Measurements from ENCODE around the gene RPL3. TPM values are rescaled to one million over a fixed set of nuclear protein-coding genes. Genes with fewer than 3 reads are reported as not detected.

Gene RPL3
- total and polyA plus RNA-seq, 7 donors: 266 to 1,471 (median 470) TPM

DNA sequence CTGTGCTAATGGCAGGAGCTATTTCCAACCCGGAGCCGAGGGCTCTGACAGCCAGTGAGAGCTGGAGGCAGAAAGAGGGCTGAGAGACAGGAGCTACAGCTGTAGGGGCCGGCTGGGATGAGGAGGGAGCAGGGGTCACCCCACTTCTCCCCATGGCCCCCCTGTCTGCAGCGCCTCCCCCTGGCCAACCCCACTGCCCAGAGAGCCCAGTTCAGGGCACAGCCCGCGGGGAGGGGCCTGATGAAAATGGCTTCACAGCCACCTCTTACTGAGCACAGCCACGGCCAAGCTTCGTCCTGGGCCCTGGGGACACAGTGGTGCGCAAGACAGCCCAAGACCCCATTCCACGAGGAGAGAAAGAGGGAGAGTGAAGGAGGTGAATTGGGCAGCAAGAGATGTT is 27.9 kb downstream of the RPL3 start:
- Histone ChIP-seq H3K27me3 (ENCODE audit: insufficient read depth in 3 of 3, low read length in 2 of 3) (no peaks in the 10 kb centered on the region), H3K9me3 (no peaks in the 10 kb centered on the region), H3K36me3 (ENCODE audit: insufficient read depth in 1 of 2, low read depth in 1 of 2) (no peaks in the 10 kb centered on the region), H3K27ac (peak overlapping the region; percentile 78), H3K4me3 (no peak overlapping the region), H3K4me1 (peaks cover 26% of the 10 kb centered on the region)
- intact Hi-C loops (cut with DNase I): loop anchor here in 1 of 2 donors (2.0 kb wide), 1 partner anchor 55 kb away; no protein-coding TSS in a partner anchor
- no peak for DNase-seq
- ATAC-seq: peak in 2 of 4 donors; percentile 3 to 9
- whole genome bisulfite sequencing, 3 donors: 72 to 83% (median 77%) methylated on average over 10 of the region's 10 CpGs
- TF ChIP-seq, protein P1, sequence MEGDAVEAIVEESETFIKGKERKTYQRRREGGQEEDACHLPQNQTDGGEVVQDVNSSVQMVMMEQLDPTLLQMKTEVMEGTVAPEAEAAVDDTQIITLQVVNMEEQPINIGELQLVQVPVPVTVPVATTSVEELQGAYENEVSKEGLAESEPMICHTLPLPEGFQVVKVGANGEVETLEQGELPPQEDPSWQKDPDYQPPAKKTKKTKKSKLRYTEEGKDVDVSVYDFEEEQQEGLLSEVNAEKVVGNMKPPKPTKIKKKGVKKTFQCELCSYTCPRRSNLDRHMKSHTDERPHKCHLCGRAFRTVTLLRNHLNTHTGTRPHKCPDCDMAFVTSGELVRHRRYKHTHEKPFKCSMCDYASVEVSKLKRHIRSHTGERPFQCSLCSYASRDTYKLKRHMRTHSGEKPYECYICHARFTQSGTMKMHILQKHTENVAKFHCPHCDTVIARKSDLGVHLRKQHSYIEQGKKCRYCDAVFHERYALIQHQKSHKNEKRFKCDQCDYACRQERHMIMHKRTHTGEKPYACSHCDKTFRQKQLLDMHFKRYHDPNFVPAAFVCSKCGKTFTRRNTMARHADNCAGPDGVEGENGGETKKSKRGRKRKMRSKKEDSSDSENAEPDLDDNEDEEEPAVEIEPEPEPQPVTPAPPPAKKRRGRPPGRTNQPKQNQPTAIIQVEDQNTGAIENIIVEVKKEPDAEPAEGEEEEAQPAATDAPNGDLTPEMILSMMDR (IDR thresholded peaks at IDR 0.05): no peak

DNA sequence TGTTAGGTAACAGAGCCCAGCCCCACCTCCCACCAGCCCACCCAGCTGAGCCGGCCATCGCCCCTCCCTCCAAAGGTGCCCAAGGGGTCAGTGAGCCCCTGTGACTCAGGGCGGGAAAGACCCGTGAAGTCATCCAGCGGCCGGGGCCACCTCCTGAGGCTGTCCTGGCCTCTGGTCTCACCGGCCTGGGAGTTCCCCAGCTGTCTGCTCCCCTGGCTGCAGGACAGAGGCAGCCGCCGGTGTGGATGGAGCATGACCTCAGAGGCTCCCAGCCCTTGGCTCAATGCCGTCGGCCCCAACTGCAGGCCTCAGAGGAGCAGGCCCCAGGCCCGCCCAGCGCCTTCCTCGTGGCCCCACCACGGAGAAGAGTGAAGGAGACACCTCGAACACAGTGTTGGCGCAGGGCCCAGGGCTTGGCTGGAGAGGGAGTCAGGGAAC is 28.7 kb downstream of the RPL3 start:
- ATAC-seq: peak; percentile 86 to 95 (median 92)
- Histone ChIP-seq H3K36me3 (ENCODE audit: insufficient read depth in 1 of 2, low read depth in 1 of 2) (no peaks in the 10 kb centered on the region), H3K27me3 (ENCODE audit: insufficient read depth in 3 of 3, low read length in 2 of 3) (no peaks in the 10 kb centered on the region), H3K4me3 (no peak overlapping the region), H3K9me3 (no peaks in the 10 kb centered on the region), H3K27ac (peak overlapping the region; percentile 78), H3K4me1 (peaks cover 26% of the 10 kb centered on the region)
- TF ChIP-seq, protein P1 (IDR thresholded peaks at IDR 0.05): no peak
- intact Hi-C loops (cut with DNase I): loop anchor here in 1 of 2 donors (2.0 kb wide), 1 partner anchor 54 kb away; no protein-coding TSS in a partner anchor
- 6 to 11% (median 8%) methylated on average over 17 of the region's 17 CpGs for WGBS, 3 donors
- DNase-seq: peak; percentile 79 to 91

DNA sequence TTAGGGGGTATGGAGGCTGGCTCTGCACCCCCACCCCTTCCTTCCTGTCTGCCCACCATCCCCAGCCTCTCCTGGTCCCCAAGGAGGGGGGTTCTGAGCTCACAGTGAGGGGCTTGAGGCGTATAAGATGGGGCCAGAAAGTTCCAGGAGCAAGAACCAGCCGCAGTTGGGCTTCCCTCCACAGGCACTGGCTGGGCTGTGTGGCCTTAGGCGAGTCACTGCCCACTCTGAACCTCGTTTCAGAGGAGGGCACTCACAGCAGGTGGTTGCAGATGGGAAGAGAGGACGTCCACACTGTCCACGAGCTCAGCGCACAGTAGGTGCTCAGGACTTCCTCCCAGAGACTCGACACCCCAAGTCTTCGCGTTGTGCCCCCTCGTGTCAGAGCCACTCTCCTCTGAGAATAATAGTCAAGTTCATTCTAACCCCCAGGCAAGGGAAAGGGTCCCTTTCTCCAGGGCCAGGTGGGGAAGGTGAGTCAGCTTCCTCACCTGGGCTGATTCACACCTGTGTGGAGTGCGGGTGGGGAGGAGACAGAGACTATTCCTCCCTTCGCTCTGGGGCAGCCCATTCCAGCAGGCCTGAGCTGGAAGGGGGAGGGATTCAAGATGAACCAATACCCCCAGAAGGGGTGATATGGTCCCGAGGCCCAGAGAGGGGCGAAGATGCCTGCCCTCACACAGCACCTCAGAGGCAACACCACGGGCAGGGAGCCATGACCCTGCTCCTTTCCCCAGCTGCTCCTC is 29.3 kb downstream of the RPL3 start:
- peak overlapping the region; percentile 78 for H3K27ac ChIP-seq
- H3K36me3 ChIP-seq (ENCODE audit: insufficient read depth in 1 of 2, low read depth in 1 of 2): no peaks in the 10 kb centered on the region
- no peaks in the 10 kb centered on the region for H3K9me3 ChIP-seq
- ATAC-seq (no peak), DNase-seq (no peak)
- H3K4me3 ChIP-seq: no peak overlapping the region
- TF ChIP-seq, protein P1 (IDR thresholded peaks at IDR 0.05): no peak
- 77 to 83% (median 82%) methylated on average over 15 to 16 of the region's 16 CpGs for WGBS, 3 donors
- H3K27me3 ChIP-seq (ENCODE audit: insufficient read depth in 3 of 3, low read length in 2 of 3): no peaks in the 10 kb centered on the region
- H3K4me1 ChIP-seq: peaks cover 26% of the 10 kb centered on the region
- intact Hi-C loops (cut with DNase I): loop anchor here in 1 of 2 donors (2.0 kb wide), 1 partner anchor 53 kb away; no protein-coding TSS in a partner anchor

DNA sequence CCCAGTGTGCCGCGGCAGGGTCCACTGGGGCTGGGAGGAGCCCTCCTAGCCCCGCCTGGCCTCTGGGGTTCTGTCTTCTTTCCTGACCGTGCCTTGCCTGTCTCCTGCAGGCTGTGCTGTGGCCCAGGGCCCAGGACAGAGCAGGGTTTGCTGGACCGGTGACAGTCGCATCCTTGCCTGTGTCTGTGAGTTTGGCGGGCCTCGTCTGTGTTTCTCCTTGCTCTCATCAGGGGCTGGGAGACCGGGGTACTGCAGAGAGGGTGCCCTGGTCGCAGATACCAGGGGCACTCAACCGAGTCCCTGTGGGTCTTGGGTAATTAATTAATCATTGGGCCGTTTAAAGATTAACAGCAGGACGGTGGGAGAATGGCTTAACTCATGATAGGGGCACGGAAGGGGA is 29.9 kb downstream of the RPL3 start:
- H3K4me3 ChIP-seq: no peak overlapping the region
- no peak overlapping the region for H3K27ac ChIP-seq
- no peaks in the 10 kb centered on the region for H3K9me3 ChIP-seq
- TF ChIP-seq, protein P1 (IDR thresholded peaks at IDR 0.05): no peak
- ATAC-seq (no peak), DNase-seq (no peak)
- 75 to 76% (median 75%) methylated on average over 13 to 14 of the region's 14 CpGs for WGBS, 3 donors
- H3K36me3 ChIP-seq (ENCODE audit: insufficient read depth in 1 of 2, low read depth in 1 of 2): no peaks in the 10 kb centered on the region
- intact Hi-C loops (cut with DNase I): no loop called here
- H3K27me3 ChIP-seq (ENCODE audit: insufficient read depth in 3 of 3, low read length in 2 of 3): no peaks in the 10 kb centered on the region
- peaks cover 26% of the 10 kb centered on the region for H3K4me1 ChIP-seq

Measured in psoas muscle (tissue), 8 donors.